ENCODE results near the gene MGAT5B. TPM values are rescaled to one million over a fixed set of nuclear protein-coding genes. Genes with fewer than 3 reads are reported as not detected.

Gene MGAT5B
- total RNA-seq, 2 experiments from 2014 or later: 0.19 TPM; not detected in 1

- CTCF ChIA-PET: no interaction called here
- Mint-ChIP-seq H3K4me3 (no peak overlapping the region), H3K36me3 (ENCODE audit: low read depth) (no peaks in the 10 kb centered on the region), H3K9me3 (peaks cover 11% of the 10 kb centered on the region), H3K27me3 (ENCODE audit: low read depth) (peaks cover 21% of the 10 kb centered on the region), H3K4me1 (ENCODE audit: low read depth) (peaks cover 7% of the 10 kb centered on the region), H3K27ac (no peak overlapping the region)
- intact Hi-C loops (cut with micrococcal nuclease): no loop called here
- DNase-seq: no peak
These were observed 3.5 kb downstream of the MGAT5B start for GRCh38 chr17:76871668-76872067.

GRCh38 chr17:76872221-76872873, 4.1 kb downstream of the MGAT5B start:
- intact Hi-C loops (cut with micrococcal nuclease): no loop called here
- Mint-ChIP-seq H3K9me3 (peaks cover 11% of the 10 kb centered on the region), H3K36me3 (ENCODE audit: low read depth) (no peaks in the 10 kb centered on the region), H3K27ac (no peak overlapping the region), H3K27me3 (ENCODE audit: low read depth) (peaks cover 18% of the 10 kb centered on the region), H3K4me1 (ENCODE audit: low read depth) (peaks cover 7% of the 10 kb centered on the region), H3K4me3 (no peak overlapping the region)
- CTCF ChIA-PET: interaction anchor here (0.6 to 1.0 kb wide), 2 partner anchors 184 to 232 kb away, joined by 3 read pairs; no protein-coding TSS in a partner anchor
- DNase-seq: peak; percentile 39

- intact Hi-C loops (cut with micrococcal nuclease): no loop called here
- Mint-ChIP-seq H3K27me3 (ENCODE audit: low read depth) (peaks cover 14% of the 10 kb centered on the region), H3K36me3 (ENCODE audit: low read depth) (no peaks in the 10 kb centered on the region), H3K27ac (no peak overlapping the region), H3K4me1 (ENCODE audit: low read depth) (peaks cover 3% of the 10 kb centered on the region), H3K4me3 (no peak overlapping the region), H3K9me3 (peaks cover 11% of the 10 kb centered on the region)
- no peak for DNase-seq
- CTCF ChIA-PET: interaction anchor here (0.6 to 1.0 kb wide), 2 partner anchors 184 to 231 kb away, joined by 3 read pairs; no protein-coding TSS in a partner anchor
These were observed 4.6 kb downstream of the MGAT5B start for GRCh38 chr17:76872874-76873221.

GRCh38 chr17:76873856-76874255, 5.7 kb downstream of the MGAT5B start:
- H3K4me1 Mint-ChIP-seq (ENCODE audit: low read depth): peaks cover 3% of the 10 kb centered on the region
- CTCF ChIA-PET: no interaction called here
- DNase-seq: no peak
- peaks cover 11% of the 10 kb centered on the region for H3K9me3 Mint-ChIP-seq
- H3K4me3 Mint-ChIP-seq: no peak overlapping the region
- H3K27me3 Mint-ChIP-seq (ENCODE audit: low read depth): peaks cover 13% of the 10 kb centered on the region
- no peak overlapping the region for H3K27ac Mint-ChIP-seq
- H3K36me3 Mint-ChIP-seq (ENCODE audit: low read depth): no peaks in the 10 kb centered on the region
- intact Hi-C loops (cut with micrococcal nuclease): no loop called here

GRCh38 chr17:76877437-76877836, 9.2 kb downstream of the MGAT5B start:
- H3K4me3 Mint-ChIP-seq: no peak overlapping the region
- no peak overlapping the region for H3K27ac Mint-ChIP-seq
- no peaks in the 10 kb centered on the region for H3K36me3 Mint-ChIP-seq (ENCODE audit: low read depth)
- no peaks in the 10 kb centered on the region for H3K4me1 Mint-ChIP-seq (ENCODE audit: low read depth)
- no peaks in the 10 kb centered on the region for H3K27me3 Mint-ChIP-seq (ENCODE audit: low read depth)
- DNase-seq: no peak
- CTCF ChIA-PET: no interaction called here
- H3K9me3 Mint-ChIP-seq: peaks cover 11% of the 10 kb centered on the region
- intact Hi-C loops (cut with micrococcal nuclease): no loop called here

- no peak overlapping the region for H3K27ac Mint-ChIP-seq
- no peaks in the 10 kb centered on the region for H3K27me3 Mint-ChIP-seq (ENCODE audit: low read depth)
- intact Hi-C loops (cut with micrococcal nuclease): no loop called here
- H3K4me3 Mint-ChIP-seq: no peak overlapping the region
- CTCF ChIA-PET: no interaction called here
- H3K9me3 Mint-ChIP-seq: peaks cover 11% of the 10 kb centered on the region
- H3K4me1 Mint-ChIP-seq (ENCODE audit: low read depth): no peaks in the 10 kb centered on the region
- no peaks in the 10 kb centered on the region for H3K36me3 Mint-ChIP-seq (ENCODE audit: low read depth)
- no peak for DNase-seq
These were observed 10.4 kb downstream of the MGAT5B start for GRCh38 chr17:76878568-76878967.

GRCh38 chr17:76879254-76879653, 11.1 kb downstream of the MGAT5B start:
- no peak overlapping the region for H3K4me3 Mint-ChIP-seq
- peaks cover 11% of the 10 kb centered on the region for H3K9me3 Mint-ChIP-seq
- H3K27ac Mint-ChIP-seq: no peak overlapping the region
- intact Hi-C loops (cut with micrococcal nuclease): no loop called here
- H3K27me3 Mint-ChIP-seq (ENCODE audit: low read depth): no peaks in the 10 kb centered on the region
- CTCF ChIA-PET: interaction anchor here (0.7 to 1.2 kb wide), 2 partner anchors 124 to 177 kb away, joined by 3 to 4 read pairs; no protein-coding TSS in a partner anchor
- no peaks in the 10 kb centered on the region for H3K36me3 Mint-ChIP-seq (ENCODE audit: low read depth)
- no peak for DNase-seq
- no peaks in the 10 kb centered on the region for H3K4me1 Mint-ChIP-seq (ENCODE audit: low read depth)

- no peaks in the 10 kb centered on the region for H3K36me3 Mint-ChIP-seq (ENCODE audit: low read depth)
- peaks cover 11% of the 10 kb centered on the region for H3K9me3 Mint-ChIP-seq
- no peak overlapping the region for H3K27ac Mint-ChIP-seq
- intact Hi-C loops (cut with micrococcal nuclease): no loop called here
- no peaks in the 10 kb centered on the region for H3K27me3 Mint-ChIP-seq (ENCODE audit: low read depth)
- H3K4me1 Mint-ChIP-seq (ENCODE audit: low read depth): no peaks in the 10 kb centered on the region
- CTCF ChIA-PET: interaction anchor here (0.7 to 1.2 kb wide), 2 partner anchors 123 to 177 kb away, joined by 3 to 4 read pairs; no protein-coding TSS in a partner anchor
- no peak overlapping the region for H3K4me3 Mint-ChIP-seq
- no peak for DNase-seq
These were observed 11.5 kb downstream of the MGAT5B start for GRCh38 chr17:76879691-76880090.

GRCh38 chr17:76880268-76880667, 12.1 kb downstream of the MGAT5B start:
- Mint-ChIP-seq H3K4me3 (no peak overlapping the region), H3K9me3 (peaks cover 5% of the 10 kb centered on the region), H3K27me3 (ENCODE audit: low read depth) (no peaks in the 10 kb centered on the region), H3K36me3 (ENCODE audit: low read depth) (no peaks in the 10 kb centered on the region), H3K4me1 (ENCODE audit: low read depth) (no peaks in the 10 kb centered on the region), H3K27ac (no peak overlapping the region)
- no peak for DNase-seq
- CTCF ChIA-PET: interaction anchor here (1.2 kb wide), 1 partner anchor 176 kb away, joined by 4 read pairs; no protein-coding TSS in a partner anchor
- intact Hi-C loops (cut with micrococcal nuclease): no loop called here

GRCh38 chr17:76880971-76881370, 12.8 kb downstream of the MGAT5B start:
- Mint-ChIP-seq H3K4me3 (no peak overlapping the region), H3K4me1 (ENCODE audit: low read depth) (no peaks in the 10 kb centered on the region), H3K9me3 (no peaks in the 10 kb centered on the region), H3K36me3 (ENCODE audit: low read depth) (no peaks in the 10 kb centered on the region), H3K27ac (no peak overlapping the region), H3K27me3 (ENCODE audit: low read depth) (no peaks in the 10 kb centered on the region)
- DNase-seq: no peak
- CTCF ChIA-PET: no interaction called here
- intact Hi-C loops (cut with micrococcal nuclease): no loop called here

GRCh38 chr17:76881408-76881807, 13.2 kb downstream of the MGAT5B start:
- Mint-ChIP-seq H3K4me1 (ENCODE audit: low read depth) (no peaks in the 10 kb centered on the region), H3K36me3 (ENCODE audit: low read depth) (no peaks in the 10 kb centered on the region)
- CTCF ChIA-PET: no interaction called here

GRCh38 chr17:76881966-76882365, 13.8 kb downstream of the MGAT5B start:
- intact Hi-C loops (cut with micrococcal nuclease): no loop called here
- CTCF ChIA-PET: no interaction called here
- Mint-ChIP-seq H3K36me3 (ENCODE audit: low read depth) (no peaks in the 10 kb centered on the region), H3K27ac (no peak overlapping the region), H3K4me3 (no peak overlapping the region), H3K4me1 (ENCODE audit: low read depth) (no peaks in the 10 kb centered on the region), H3K9me3 (no peaks in the 10 kb centered on the region), H3K27me3 (ENCODE audit: low read depth) (no peaks in the 10 kb centered on the region)
- DNase-seq: no peak

More at GRCh38 chr17:76881408-76881807, 13.2 kb downstream of the MGAT5B start:
- no peak for DNase-seq
- Mint-ChIP-seq H3K9me3 (no peaks in the 10 kb centered on the region), H3K27me3 (ENCODE audit: low read depth) (no peaks in the 10 kb centered on the region), H3K4me3 (no peak overlapping the region), H3K27ac (no peak overlapping the region)
- intact Hi-C loops (cut with micrococcal nuclease): no loop called here

GRCh38 chr17:76883744-76884525, 15.7 kb downstream of the MGAT5B start:
- no peaks in the 10 kb centered on the region for H3K4me1 Mint-ChIP-seq (ENCODE audit: low read depth)
- no peaks in the 10 kb centered on the region for H3K36me3 Mint-ChIP-seq (ENCODE audit: low read depth)
- H3K9me3 Mint-ChIP-seq: no peaks in the 10 kb centered on the region
- DNase-seq: no peak
- CTCF ChIA-PET: interaction anchor here (1.5 kb wide), 1 partner anchor 172 kb away, joined by 3 read pairs; no protein-coding TSS in a partner anchor
- intact Hi-C loops (cut with micrococcal nuclease): no loop called here
- H3K27ac Mint-ChIP-seq: no peak overlapping the region
- H3K27me3 Mint-ChIP-seq (ENCODE audit: low read depth): no peaks in the 10 kb centered on the region
- no peak overlapping the region for H3K4me3 Mint-ChIP-seq

All from activated naive CD4-positive, alpha-beta T cell treated with anti-CD3 and anti-CD28 coated beads for 36 hours (primary cell).